Cardiac fibroblast (primary cell): ENCODE measurements around the gene KCNQ1.

Experiments used
- DNase-seq, 2 donors: peaks; one replicate each; pipeline versions ENCODE4 v3.0.0 to v3.0.0-alpha.2; 2010; ENCODE audit warnings: low read depth in 2 of 2
- H3K4me3 ChIP-seq, 2 donors: replicated peaks in 1 of 2; 1 replicate in 1 of 2; 2 replicates in 1 of 2; pipeline ENCODE4 v1.5.1; 2011; ENCODE audit warnings: low read depth in 2 of 2, low read length in 2 of 2, mild to moderate bottlenecking in 2 of 2, moderate library complexity in 1 of 2
- CTCF ChIP-seq: IDR thresholded peaks from one replicate; pipeline ENCODE4 v1.5.1; 2011; ENCODE audit warnings: low read depth, mild to moderate bottlenecking, low read length, inconsistent platforms

The KCNQ1 gene

GRCh38 chr11:2739531-2740274 lies 294.9 kb downstream of the KCNQ1 start:
- no peak overlapping the region for H3K4me3 ChIP-seq
- DNase-seq, result no peak
- no peak for TF ChIP-seq CTCF

- DNase-seq, result no peak
- TF ChIP-seq CTCF, result no peak
- H3K4me3 ChIP-seq, result no peak overlapping the region
Observed at GRCh38 chr11:2740275-2740940, 295.6 kb downstream of the KCNQ1 start.

GRCh38 chr11:2741006-2741376 lies 296.2 kb downstream of the KCNQ1 start:
- no peak overlapping the region for H3K4me3 ChIP-seq
- TF ChIP-seq CTCF, result no peak
- DNase-seq, result peak in 1 of 2 donors; percentile 15

- peak; percentile 77 to 87 for DNase-seq
- no peak for TF ChIP-seq CTCF
- no peak overlapping the region for H3K4me3 ChIP-seq
Observed at GRCh38 chr11:2741377-2742131, 296.7 kb downstream of the KCNQ1 start.

GRCh38 chr11:2742201-2742600 lies 297.4 kb downstream of the KCNQ1 start:
- TF ChIP-seq CTCF, result no peak
- H3K4me3 ChIP-seq, result no peak overlapping the region
- no peak for DNase-seq

- DNase-seq, result no peak
- H3K4me3 ChIP-seq, result no peak overlapping the region
- no peak for TF ChIP-seq CTCF
Observed at GRCh38 chr11:2742611-2743426, 298.0 kb downstream of the KCNQ1 start.
